RWPE2 (cell line): ENCODE results near the gene SLC38A4.

Experiments
- ATAC-seq: fragments of 200-7000 bp; cut with Tn5 transposase; 3 replicates; pipeline ENCODE4 v1.9.1; 2021; ENCODE audit warnings: low read depth
- DNase-seq: peaks from one replicate; pipeline ENCODE4 v3.0.0-alpha.2; 2020; ENCODE audit warnings: low spot score
- H3K27ac ChIP-seq: fragments of 450-650 bp; 2 replicates; pipeline ENCODE4 v1.5.1; 2017; ENCODE audit warnings: mild to moderate bottlenecking; ENCODE audit not compliant: poor library complexity, severe bottlenecking
- H3K27me3 ChIP-seq: fragments of 250-450 bp; sonication (Bioruptor Pico); 2 replicates; pipeline ENCODE4 v1.5.1; 2021; ENCODE audit warnings: mild to moderate bottlenecking, moderate library complexity; ENCODE audit not compliant: insufficient read depth, poor library complexity, severe bottlenecking
- H3K36me3 ChIP-seq: fragments of 250-450 bp; sonication (Bioruptor Pico); 2 replicates; pipeline ENCODE4 v1.5.1; 2020; ENCODE audit warnings: low read depth, mild to moderate bottlenecking, moderate library complexity
- H3K4me1 ChIP-seq: fragments of 250-450 bp; sonication (Bioruptor Pico); 2 replicates; pipeline ENCODE4 v1.5.1; 2021; ENCODE audit warnings: mild to moderate bottlenecking, moderate library complexity; ENCODE audit not compliant: insufficient read depth, poor library complexity, severe bottlenecking
- H3K4me3 ChIP-seq: fragments of 250-450 bp; sonication (Bioruptor Pico); 2 replicates; pipeline ENCODE4 v1.5.1; 2021; ENCODE audit warnings: mild to moderate bottlenecking, moderate library complexity; ENCODE audit not compliant: severe bottlenecking
- H3K9me3 ChIP-seq: fragments of 250-450 bp; sonication (Bioruptor Pico); 2 replicates; pipeline ENCODE4 v1.5.1; 2021; ENCODE audit warnings: mild to moderate bottlenecking, moderate library complexity; ENCODE audit not compliant: severe bottlenecking
- TF ChIP-seq, protein P1 (sequence below): fragments of 450-650 bp; IDR thresholded peaks from one replicate; pipeline ENCODE4 v1.5.1; 2017; ENCODE audit warnings: mild to moderate bottlenecking, moderate library complexity; ENCODE audit not compliant: poor library complexity, severe bottlenecking

SLC38A4 gene

DNA sequence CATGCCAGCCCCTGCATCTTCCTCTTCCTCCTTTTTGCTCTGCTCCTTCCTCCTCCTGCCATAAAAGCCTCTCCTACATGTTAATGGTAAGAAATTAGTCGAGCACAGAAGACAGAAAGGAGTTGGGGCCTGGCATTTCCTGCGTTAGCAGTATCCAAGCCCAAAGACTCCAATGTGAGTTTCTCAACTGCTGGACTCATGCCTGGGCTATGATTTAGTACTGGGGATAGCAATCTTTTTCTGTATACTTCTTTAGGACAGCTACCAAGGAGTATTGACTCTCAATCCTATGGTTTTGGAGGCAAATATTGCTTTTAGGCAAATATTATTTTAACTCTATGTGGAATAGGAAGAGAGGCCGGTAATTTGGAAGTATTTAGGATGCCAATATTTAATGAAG lies 18.0 kb upstream of the SLC38A4 start:
- no peak for DNase-seq
- H3K27me3 ChIP-seq: no peaks in the 10 kb centered on the region
- H3K4me3 ChIP-seq: no peak overlapping the region
- H3K9me3 ChIP-seq: no peaks in the 10 kb centered on the region
- ATAC-seq: no peak
- H3K4me1 ChIP-seq: no peaks in the 10 kb centered on the region
- no peak overlapping the region for H3K27ac ChIP-seq
- H3K36me3 ChIP-seq: no peaks in the 10 kb centered on the region
- TF ChIP-seq, protein P1, sequence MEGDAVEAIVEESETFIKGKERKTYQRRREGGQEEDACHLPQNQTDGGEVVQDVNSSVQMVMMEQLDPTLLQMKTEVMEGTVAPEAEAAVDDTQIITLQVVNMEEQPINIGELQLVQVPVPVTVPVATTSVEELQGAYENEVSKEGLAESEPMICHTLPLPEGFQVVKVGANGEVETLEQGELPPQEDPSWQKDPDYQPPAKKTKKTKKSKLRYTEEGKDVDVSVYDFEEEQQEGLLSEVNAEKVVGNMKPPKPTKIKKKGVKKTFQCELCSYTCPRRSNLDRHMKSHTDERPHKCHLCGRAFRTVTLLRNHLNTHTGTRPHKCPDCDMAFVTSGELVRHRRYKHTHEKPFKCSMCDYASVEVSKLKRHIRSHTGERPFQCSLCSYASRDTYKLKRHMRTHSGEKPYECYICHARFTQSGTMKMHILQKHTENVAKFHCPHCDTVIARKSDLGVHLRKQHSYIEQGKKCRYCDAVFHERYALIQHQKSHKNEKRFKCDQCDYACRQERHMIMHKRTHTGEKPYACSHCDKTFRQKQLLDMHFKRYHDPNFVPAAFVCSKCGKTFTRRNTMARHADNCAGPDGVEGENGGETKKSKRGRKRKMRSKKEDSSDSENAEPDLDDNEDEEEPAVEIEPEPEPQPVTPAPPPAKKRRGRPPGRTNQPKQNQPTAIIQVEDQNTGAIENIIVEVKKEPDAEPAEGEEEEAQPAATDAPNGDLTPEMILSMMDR: no peak

DNA sequence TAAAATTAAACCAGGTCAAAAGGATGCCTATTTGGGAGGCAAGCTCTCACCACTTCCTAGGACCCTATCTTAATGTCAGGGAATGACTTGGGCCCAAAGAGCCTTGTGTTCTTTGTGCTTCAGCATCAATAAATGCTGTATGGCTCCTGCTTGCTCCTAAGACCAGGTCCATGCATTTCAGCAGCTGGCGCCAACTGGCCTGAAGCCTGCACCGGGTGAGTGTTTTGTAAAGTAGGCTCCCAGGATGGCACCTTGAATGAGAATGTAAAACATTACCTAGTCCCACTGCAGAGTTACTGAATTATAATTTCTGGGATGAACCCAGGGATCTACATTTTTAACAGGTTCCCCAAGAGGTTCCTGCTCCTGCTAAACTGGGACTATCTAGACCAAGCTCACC lies 16.1 kb upstream of the SLC38A4 start:
- DNase-seq (no peak), ATAC-seq (no peak)
- no peaks in the 10 kb centered on the region for H3K9me3 ChIP-seq
- no peak overlapping the region for H3K4me3 ChIP-seq
- H3K4me1 ChIP-seq: no peaks in the 10 kb centered on the region
- H3K27me3 ChIP-seq: no peaks in the 10 kb centered on the region
- TF ChIP-seq, protein P1: no peak
- no peaks in the 10 kb centered on the region for H3K36me3 ChIP-seq
- H3K27ac ChIP-seq: no peak overlapping the region

DNA sequence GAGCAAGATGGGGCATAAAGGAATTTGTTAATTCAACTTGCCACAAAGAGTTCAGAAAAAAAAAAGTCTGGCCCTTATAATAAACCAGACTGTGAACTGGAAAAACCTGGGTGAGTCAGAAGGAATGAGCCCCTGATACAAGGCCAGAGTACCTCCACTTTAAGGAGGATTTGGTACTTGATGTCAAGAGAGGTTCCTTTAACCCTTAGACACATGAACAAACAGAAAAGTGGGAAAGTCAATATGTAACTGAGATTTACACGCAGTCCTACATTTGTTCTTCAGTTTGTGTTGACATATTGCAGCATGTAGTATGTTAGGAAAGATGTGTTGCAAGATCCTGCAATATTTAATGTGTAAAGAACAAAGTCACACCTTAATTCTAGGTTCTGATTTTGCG lies 14.2 kb upstream of the SLC38A4 start:
- Histone ChIP-seq H3K27ac (no peak overlapping the region), H3K36me3 (no peaks in the 10 kb centered on the region), H3K27me3 (no peaks in the 10 kb centered on the region), H3K4me3 (no peak overlapping the region), H3K4me1 (no peaks in the 10 kb centered on the region), H3K9me3 (no peaks in the 10 kb centered on the region)
- DNase-seq (no peak), ATAC-seq (no peak)
- TF ChIP-seq, protein P1: no peak

DNA sequence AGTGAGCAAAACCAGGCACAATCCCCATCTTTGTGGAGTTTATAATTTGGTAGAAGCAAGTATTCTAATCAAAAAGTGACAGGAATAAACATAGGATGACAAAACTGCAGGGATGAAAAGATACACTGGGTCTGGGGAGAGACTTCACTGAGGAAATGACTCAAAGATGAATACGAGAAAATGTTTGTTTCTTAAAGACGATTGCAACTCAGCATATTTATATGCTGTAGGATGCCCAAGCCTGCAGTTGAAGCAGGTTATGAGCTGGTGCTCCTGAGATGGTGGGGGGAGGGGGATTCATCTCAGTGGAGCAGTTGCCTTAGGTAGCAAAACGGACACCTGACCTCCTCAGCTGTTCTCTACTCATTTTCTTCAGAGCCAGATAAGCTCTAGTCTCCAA lies 13.4 kb upstream of the SLC38A4 start:
- DNase-seq (no peak), ATAC-seq (no peak)
- Histone ChIP-seq H3K27me3 (no peaks in the 10 kb centered on the region), H3K36me3 (no peaks in the 10 kb centered on the region), H3K4me3 (no peak overlapping the region), H3K27ac (no peak overlapping the region), H3K9me3 (no peaks in the 10 kb centered on the region), H3K4me1 (no peaks in the 10 kb centered on the region)
- TF ChIP-seq, protein P1: no peak

DNA sequence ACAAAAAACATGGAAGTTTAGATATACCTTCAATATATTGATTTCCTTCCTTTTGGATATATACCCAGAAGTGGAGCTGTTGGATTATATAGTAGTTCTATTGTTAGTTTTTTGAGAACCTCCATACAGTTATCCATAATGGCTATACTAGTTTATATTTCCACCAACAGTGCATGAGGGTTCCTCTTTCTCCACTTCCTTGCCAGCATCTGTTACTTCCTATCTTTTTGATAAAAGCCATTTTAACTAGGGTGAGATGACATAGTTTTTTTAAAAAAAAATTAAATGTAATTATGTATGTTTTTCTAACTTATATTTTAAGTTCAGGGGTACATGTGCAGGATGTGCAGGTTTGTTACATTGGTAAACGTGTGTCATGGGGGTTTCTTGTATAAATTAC lies 10.0 kb upstream of the SLC38A4 start:
- DNase-seq (no peak), ATAC-seq (no peak)
- Histone ChIP-seq H3K4me3 (no peak overlapping the region), H3K27ac (no peak overlapping the region), H3K27me3 (peaks cover 9% of the 10 kb centered on the region), H3K9me3 (no peaks in the 10 kb centered on the region), H3K36me3 (no peaks in the 10 kb centered on the region), H3K4me1 (no peaks in the 10 kb centered on the region)
- TF ChIP-seq, protein P1: no peak
